Effector CD4-positive, alpha-beta T cell (primary cell): ENCODE data around the gene PDX1.

Experiments used
- DNase-seq: peaks from one replicate; pipeline ENCODE4 v3.0.0-alpha.2; 2020

Gene PDX1

GRCh38 chr13:27922883-27923612 is 3.2 kb downstream of the PDX1 start:
- DNase-seq = no peak

DNA sequence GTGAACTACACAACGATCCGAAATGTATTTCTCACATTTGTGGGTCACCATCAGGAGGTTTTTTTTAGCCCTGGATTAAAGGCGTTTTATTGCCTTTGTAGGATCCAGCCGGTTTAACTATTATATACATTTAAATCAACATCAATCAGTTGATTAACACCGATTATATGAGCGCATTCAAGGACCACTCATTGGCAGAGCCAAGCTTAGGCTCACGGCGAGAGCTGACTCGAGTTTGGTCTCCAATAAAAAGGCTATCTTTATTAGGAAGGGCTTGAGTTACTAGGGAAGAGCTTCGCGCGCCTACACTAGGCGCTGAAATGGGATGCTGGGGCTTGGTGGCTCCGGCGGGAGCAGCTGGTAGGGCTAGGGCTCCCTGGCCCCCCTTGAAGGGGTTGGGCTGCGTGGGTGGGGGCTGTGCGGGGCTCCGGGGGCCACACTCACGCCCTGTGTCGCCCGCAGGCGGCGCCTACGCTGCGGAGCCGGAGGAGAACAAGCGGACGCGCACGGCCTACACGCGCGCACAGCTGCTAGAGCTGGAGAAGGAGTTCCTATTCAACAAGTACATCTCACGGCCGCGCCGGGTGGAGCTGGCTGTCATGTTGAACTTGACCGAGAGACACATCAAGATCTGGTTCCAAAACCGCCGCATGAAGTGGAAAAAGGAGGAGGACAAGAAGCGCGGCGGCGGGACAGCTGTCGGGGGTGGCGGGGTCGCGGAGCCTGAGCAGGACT is 4.2 kb downstream of the PDX1 start:
- DNase-seq = no peak

- no peak for DNase-seq
Observed at GRCh38 chr13:27924529-27925141, 4.8 kb downstream of the PDX1 start.

DNA sequence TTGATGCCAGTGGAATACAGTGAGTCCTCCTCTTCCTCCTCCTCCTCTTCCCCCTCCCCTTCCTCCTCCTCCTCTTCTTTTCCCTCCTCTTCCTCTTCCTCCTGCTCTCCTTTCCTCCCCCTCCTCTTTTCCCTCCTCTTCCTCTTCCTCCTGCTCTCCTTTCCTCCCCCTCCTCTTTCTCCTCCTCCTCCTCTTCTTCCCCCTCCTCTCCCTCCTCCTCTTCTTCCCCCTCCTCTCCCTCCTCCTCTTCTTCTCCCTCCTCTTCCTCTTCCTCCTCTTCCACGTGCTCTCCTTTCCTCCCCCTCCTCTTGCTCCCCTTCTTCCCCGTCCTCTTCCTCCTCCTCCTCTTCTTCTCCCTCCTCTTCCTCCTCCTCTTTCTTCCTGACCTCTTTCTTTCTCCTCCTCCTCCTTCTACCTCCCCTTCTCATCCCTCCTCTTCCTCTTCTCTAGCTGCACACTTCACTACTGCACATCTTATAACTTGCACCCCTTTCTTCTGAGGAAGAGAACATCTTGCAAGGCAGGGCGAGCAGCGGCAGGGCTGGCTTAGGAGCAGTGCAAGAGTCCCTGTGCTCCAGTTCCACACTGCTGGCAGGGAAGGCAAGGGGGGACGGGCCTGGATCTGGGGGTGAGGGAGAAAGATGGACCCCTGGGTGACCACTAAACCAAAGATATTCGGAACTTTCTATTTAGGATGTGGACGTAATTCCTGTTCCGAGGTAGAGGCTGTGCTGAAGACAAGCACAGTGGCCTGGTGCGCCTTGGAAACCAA is 5.6 kb downstream of the PDX1 start:
- no peak for DNase-seq

DNA sequence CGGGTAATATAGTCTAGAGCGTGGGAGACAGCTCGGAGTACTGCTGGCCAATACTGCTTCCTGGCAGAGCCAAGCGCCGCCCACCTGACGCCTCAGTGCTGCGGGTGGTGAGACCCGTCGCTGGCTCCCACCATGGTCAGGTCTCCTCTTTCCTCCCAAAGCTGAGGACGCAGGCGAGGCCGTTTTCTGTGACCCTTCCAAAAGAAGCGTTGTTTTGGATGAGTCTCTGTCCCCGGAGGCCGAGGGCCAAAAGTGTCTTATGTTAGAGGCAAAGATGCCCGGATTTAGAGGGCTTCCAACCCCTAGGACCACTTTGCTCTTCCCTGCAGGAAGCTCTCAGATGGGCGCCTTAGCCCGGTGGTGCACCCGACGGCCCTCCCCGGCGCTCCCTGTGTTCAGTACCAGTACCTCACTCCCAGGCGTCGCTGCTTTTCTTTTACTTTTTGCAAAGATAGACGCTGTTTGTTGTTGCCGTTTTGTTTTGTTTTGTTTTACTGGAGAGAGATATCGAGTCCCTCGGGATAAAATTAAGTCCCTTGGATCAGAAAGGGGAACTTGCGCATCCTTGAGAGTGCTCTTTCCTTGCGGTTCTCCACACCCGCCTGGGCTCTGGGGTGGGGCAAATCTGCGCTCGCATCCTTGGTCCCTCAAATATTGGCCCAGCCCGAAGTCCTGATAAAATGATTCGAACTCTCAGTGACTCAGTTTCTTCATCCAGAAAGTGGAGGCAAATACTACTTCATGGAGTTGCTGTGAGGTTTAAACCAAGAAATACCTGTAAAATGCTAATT is 7.0 kb downstream of the PDX1 start:
- DNase-seq = no peak

- DNase-seq = no peak
Observed at GRCh38 chr13:27927444-27928352, 7.9 kb downstream of the PDX1 start.

DNA sequence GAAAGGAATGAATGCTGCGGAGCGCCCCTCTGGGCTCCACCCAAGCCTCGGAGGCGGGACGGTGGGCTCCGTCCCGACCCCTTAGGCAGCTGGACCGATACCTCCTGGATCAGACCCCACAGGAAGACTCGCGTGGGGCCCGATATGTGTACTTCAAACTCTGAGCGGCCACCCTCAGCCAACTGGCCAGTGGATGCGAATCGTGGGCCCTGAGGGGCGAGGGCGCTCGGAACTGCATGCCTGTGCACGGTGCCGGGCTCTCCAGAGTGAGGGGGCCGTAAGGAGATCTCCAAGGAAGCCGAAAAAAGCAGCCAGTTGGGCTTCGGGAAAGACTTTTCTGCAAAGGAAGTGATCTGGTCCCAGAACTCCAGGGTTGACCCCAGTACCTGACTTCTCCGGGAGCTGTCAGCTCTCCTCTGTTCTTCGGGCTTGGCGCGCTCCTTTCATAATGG is 8.6 kb downstream of the PDX1 start:
- no peak for DNase-seq

GRCh38 chr13:27928805-27929753 is 9.3 kb downstream of the PDX1 start:
- DNase-seq = no peak

DNA sequence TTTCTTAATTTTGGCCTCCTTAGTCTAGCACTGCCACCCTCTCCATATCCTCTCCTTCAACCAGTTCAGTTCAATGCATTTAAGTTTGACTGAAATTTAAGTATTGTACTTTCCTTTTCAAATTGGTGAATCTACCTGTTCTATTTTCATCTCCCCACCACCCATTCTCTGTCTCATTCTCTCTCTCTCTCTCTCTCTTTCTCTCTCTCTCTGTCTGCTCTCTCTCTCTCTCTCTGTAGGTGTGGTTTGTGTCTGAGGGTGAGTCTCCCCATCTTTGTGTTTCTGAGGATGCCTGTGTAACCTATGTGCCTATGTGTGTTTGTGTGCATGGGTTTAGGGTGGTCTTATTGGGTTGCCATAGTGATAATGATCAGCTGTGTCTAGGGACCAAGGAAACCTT is 10.1 kb downstream of the PDX1 start:
- no peak for DNase-seq

GRCh38 chr13:27933118-27933517 is 13.3 kb downstream of the PDX1 start:
- DNase-seq = no peak

GRCh38 chr13:27933580-27934328 is 14.0 kb downstream of the PDX1 start:
- no peak for DNase-seq

- DNase-seq = no peak
Observed at GRCh38 chr13:27942972-27943371, 23.2 kb downstream of the PDX1 start.

GRCh38 chr13:27952876-27953675 is 33.3 kb downstream of the PDX1 start:
- no peak for DNase-seq

GRCh38 chr13:27953676-27954405 is 34.0 kb downstream of the PDX1 start:
- peak; percentile 34 for DNase-seq

GRCh38 chr13:27954406-27954851 is 34.6 kb downstream of the PDX1 start:
- no peak for DNase-seq

GRCh38 chr13:27955014-27955591 is 35.3 kb downstream of the PDX1 start:
- no peak for DNase-seq
